GM12872 (cell line): ENCODE measurements around the gene STAB1.

Experiments
- TF ChIP-seq, protein P1 (sequence below): IDR thresholded peaks from 3 replicates; pipeline ENCODE4 v1.5.1; 2011; ENCODE audit warnings: low read depth, mild to moderate bottlenecking, low read length, moderate library complexity; ENCODE audit not compliant: insufficient read depth

STAB1 gene

DNA sequence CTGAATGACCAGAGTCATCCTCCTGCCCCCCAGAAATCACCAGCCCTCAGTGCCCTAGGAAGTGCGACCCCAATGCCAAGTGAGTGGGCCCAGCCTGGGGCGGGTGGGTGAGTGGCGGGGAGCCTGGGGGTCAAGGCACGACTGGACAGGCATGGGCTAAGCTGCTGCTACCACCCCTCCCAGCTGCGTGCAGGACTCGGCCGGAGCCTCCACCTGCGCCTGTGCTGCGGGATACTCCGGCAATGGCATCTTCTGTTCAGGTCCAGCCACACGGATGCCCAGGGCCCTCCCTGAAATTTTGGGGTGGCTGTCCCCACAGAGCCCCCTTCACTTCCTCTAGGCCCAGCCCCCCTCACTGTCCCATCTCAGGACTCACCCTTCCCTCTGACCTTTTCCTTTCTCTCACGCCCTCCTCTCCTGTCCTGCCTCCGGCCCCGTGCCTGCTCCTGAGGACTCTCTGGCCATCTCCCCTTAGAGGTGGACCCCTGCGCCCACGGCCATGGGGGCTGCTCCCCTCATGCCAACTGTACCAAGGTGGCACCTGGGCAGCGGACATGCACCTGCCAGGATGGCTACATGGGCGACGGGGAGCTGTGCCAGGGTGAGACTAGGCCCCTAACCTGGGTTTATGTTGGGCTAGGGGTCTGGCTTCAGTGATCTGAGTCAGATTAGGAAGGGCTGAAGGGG is 21.5 kb downstream of the STAB1 start:
- TF ChIP-seq, protein P1, sequence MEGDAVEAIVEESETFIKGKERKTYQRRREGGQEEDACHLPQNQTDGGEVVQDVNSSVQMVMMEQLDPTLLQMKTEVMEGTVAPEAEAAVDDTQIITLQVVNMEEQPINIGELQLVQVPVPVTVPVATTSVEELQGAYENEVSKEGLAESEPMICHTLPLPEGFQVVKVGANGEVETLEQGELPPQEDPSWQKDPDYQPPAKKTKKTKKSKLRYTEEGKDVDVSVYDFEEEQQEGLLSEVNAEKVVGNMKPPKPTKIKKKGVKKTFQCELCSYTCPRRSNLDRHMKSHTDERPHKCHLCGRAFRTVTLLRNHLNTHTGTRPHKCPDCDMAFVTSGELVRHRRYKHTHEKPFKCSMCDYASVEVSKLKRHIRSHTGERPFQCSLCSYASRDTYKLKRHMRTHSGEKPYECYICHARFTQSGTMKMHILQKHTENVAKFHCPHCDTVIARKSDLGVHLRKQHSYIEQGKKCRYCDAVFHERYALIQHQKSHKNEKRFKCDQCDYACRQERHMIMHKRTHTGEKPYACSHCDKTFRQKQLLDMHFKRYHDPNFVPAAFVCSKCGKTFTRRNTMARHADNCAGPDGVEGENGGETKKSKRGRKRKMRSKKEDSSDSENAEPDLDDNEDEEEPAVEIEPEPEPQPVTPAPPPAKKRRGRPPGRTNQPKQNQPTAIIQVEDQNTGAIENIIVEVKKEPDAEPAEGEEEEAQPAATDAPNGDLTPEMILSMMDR = no peak

GRCh38 chr3:52517796-52518722 is 22.9 kb downstream of the STAB1 start:
- TF ChIP-seq, protein P1 = no peak

- TF ChIP-seq, protein P1 = no peak
Measured at GRCh38 chr3:52518723-52519444, 23.7 kb downstream of the STAB1 start.

DNA sequence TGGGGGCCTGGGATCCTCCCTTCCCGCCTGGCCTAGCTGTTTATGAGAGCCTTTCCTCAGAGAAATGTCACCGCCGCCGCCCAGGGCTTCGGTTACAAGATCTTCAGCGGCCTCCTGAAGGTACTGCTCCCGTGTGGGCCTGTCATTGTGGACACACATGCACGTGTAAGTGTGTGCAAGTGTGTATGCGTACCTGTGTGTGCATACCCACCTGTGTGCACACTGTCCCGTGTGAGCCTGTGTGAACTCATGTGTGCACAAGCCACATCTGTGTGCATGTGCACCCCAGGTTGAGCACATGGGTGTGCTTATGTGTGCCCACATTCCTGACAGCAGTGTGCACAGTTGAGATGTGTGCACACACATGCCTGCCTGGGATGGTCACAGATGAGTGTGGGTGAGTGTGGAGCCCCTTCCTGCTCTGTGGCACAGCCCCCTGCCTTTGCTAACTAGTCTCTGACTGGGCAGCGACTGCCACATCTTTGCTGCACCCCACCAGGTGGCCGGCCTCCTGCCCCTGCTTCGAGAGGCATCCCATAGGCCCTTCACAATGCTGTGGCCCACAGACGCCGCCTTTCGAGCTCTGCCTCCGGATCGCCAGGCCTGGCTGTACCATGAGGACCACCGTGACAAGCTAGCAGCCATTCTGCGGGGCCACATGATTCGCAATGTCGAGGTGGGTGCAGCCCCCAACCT is 24.5 kb downstream of the STAB1 start:
- TF ChIP-seq, protein P1 = no peak

DNA sequence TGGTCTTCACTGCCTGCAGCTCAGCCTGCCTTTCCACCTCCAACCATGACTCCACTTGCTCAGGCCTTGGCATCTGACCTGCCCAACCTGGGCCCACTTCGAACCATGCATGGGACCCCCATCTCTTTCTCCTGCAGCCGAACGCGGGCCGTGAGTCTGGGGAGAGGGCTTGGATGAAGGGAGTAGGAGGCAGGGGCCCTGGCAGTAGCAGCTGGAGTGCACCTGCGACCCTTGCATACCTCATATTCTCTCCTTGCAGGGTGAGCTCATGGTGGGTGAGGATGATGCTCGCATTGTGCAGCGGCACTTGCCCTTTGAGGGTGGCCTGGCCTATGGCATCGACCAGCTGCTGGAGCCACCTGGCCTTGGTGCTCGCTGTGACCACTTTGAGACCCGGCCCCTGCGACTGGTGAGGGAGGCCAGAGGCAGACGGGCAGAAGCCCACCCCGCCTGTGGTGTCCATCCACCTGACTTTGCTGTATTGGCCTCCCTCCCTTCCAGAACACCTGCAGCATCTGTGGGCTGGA is 25.1 kb downstream of the STAB1 start:
- TF ChIP-seq, protein P1 = no peak

DNA sequence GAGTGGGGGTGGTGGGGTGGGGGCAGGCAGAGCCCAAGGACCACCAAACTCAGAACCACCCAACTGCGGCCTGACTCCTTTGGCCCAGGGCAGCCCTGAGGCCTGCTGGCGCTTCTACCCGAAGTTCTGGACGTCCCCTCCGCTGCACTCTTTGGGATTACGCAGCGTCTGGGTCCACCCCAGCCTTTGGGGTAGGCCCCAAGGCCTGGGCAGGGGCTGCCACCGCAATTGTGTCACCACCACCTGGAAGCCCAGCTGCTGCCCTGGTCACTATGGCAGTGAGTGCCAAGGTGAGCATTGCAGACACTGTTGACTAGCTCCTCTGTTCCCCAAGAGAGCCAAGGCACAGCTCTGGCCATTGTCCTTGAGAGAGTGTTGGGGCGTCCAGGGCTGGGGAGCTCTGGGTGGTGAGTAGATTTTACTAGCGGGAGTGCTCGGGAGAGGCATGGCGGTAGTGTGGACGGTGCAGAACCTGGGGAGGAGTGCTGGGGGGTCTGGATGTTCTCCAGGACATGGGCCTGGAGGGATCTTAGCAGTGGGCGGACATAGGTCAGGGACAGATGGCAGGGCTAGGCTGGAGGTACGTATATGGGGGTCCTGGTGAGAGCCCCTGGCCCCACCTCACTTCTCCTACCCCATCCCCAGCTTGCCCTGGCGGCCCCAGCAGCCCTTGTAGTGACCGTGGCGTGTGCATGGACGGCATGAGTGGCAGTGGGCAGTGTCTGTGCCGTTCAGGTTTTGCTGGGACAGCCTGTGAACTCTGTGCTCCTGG is 25.8 kb downstream of the STAB1 start:
- TF ChIP-seq, protein P1 = no peak
